HG02623 (cell line): ENCODE data around the gene APMAP.
"Not testable (repeated sequence)": the region's sequence is repeated elsewhere in the genome, so short reads cannot be mapped to it uniquely, and the experiment has no call there.

ENCODE experiments used
- ATAC-seq: cut with Tn5 transposase; IDR thresholded peaks from one replicate; pipeline ENCODE4 v1.9.1; 2021; ENCODE audit warnings: moderate library complexity; ENCODE audit not compliant: unreplicated experiment

The APMAP gene

DNA sequence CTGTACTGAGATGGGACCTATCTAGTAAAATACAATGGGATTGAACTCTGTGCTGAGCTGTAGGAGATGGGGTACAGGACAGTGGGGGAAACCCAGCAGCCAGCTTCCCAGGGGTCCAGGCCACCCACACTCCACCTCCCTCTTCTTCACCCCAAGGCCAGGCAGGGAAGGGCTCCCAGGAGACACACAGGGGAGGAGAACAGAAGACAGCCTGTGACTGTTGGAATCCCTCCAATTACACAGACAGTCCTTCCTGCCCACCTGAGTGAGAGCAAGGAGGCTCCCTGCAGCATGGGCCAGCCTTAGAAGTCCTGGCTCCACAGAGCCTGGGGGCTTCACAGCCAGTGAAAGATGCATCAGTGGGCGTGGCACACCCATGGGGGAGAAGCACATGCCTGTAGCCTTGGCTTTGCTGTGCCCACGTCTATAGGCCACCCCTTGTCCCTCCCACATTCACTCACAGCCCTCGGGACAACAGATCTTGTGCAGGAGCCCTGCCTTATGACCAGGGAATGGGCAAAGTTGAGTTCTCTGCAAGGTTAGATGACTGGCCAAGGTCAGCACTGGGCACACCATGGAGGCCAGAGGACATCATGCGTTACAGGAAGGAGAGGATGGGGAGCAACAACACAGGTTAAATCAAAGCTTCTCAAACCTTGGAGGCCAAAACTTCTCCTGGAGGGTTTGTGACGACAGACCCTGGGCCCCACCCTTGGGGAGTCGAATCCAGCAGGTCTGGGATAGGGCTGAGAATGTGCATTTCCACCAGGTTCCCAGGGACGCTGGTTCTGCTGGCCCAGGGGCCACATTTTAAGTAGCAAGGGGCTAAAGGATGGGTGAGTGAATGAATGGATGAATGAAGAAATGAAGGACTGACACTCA, 55.8 kb downstream of the APMAP start:
- no peak for ATAC-seq

- ATAC-seq = no peak
Measured at GRCh38 chr20:24935766-24936525, 56.6 kb downstream of the APMAP start.

GRCh38 chr20:24935140-24935539, 57.4 kb downstream of the APMAP start:
- ATAC-seq = no peak

- no peak for ATAC-seq
Measured at GRCh38 chr20:24934716-24935115, 57.8 kb downstream of the APMAP start.

DNA sequence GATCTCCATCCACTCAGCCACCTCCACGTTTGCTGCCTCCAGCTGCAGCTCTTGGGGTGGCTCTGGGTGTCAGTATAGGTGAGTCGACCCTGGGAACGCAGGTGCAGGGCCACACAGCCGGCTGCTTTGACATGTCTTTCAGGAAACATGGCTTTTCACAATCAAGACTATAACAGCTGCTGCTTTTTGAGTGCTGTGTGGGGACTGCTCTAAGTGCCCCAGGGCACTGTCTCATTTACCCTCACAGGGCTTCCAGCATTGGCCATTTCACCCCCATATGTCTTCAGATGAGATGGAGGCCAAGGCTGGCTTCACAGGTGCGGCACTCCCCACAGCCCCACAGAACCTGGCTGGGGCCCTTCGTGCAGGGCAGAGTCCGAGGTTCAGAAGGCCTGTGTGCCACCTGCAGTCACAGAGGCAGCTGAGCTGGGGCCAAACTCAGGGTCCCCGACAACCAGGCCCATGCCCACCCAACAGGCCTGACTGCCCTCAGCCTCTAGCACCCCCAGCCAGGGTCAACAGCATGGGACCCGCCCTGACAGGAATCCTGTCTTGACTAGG, 58.4 kb downstream of the APMAP start:
- ATAC-seq = no peak

DNA sequence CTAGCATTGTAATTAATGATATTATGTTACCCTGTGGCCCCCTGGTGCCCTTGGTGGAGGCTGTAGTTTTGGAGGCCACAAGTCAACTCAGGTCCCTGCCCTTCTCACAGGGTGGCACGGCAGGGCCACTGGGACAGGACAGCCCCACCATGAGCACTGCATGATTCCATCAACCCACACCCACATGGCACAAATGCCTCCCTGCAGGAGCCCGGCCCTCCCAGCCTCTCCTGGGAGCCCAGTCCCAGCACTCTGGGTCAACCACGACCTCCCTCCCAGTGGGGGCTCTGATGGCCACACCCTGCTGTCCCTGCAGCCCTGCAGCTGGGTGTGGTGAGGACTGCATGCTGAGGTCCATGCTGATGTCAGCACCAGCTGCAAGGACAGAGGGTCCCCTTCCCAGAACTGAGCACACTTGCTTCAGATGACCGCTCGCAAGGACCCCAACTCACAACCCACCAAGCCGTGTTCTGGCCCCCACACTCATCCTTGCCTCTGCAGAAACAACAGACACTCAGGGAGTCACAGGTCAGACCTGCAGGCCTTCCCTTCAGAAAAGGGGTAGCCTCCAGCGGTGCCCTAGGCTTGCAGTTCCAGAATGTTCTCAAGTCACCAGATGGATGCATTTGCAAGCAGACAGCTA, 59.2 kb downstream of the APMAP start:
- no peak for ATAC-seq

DNA sequence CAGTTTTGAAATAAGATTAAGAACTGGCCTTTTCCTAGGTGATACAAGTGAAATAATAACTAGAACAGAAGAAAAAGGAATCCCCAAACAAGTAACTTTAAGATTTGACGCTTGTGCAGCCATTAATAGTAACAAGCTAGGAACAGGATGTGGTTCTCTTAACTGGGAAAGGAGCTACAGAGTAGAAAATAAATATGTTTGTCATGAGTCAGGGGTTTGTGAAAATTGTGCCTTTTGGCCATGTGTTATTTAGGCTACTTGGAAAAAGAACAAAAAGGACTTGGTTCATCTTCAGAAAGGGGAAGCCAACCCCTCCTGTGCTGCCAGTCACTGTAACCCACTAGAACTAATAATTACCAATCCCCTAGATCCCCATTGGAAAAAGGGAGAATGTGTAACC, 60.7 kb downstream of the APMAP start:
- not testable (repeated sequence) for ATAC-seq

DNA sequence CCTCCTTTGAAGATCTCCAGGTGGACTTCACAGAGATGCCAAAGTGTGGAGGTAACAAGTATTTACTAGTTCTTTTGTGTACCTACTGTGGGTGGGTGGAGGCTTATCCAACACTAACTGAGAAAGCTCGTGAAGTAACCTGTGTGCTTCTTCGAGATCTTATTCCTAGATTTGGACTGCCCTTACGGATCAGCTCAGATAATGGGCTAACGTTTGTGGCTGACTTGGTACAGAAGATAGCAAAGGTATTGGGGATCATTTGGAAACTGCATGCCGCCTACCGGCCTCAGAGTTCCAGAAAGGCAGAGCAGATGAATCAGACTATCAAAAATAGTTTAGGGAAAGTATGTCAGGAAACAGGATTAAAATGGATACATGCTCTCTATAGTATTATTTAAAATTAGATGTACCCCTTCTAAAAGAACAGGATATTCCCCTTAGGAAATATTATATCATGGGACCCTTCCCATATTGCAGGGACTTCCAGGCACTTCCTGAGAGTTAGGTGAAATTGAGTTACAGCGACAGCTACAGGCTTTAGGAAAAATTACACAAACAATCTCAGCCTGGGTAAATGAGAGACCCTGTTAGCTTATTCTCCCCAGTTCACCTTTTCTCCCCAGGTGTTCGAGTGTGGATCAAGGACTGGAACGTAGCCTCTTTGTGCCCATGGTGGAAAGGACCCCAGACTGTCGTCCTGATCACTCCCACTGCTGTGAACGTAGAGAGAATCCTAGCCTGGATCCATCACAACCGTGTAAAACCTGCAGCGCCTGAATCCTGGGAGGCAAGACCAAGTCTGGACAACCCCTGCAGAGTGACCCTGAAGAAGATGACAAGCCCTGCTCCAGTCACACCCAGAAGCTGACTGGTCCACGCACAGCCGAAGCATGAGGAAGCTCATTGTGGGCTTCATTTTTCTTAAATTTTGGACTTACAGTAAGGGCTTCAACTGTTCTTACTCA, 61.5 kb downstream of the APMAP start:
- not testable (repeated sequence) for ATAC-seq

- not testable (repeated sequence) for ATAC-seq
Measured at GRCh38 chr20:24929867-24930723, 62.5 kb downstream of the APMAP start.

DNA sequence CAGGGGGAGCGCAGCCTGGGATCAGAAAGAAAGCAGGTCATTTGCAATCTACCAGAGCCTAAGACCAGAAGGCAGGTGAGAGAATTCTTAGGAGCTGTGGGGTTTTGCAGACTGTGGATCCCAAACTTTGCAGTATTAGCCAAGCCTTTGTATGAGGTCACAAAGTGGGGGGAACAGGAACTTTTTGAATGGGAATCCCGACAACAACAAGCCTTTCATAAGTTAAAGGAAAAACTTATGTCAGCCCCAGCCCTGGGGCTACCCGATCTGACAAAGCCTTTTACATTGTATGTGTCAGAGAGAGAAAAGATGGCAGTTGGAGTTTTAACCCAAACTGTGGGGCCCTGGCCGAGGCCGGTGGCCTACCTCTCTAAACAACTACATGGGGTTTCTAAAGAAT, 63.3 kb downstream of the APMAP start:
- ATAC-seq = not testable (repeated sequence)

DNA sequence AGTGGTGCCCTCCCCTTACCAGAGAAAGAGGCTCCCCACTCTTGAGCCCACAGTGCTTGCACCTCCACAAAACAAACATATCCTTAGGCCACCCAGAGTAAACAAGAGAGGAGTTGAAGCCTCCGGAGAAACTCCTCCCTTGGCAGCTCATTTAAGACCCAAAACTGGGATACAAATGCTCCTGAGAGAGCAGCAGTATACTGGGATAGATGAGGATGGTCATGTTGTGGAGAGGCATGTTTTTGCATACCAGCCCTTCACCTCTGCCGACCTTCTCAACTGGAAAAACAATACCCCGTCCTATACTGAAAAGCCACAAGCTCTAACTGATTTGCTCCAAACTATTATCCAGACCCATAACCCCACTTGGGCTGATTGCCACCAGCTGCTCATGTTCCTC, 71.8 kb downstream of the APMAP start:
- not testable (repeated sequence) for ATAC-seq

- not testable (repeated sequence) for ATAC-seq
Measured at GRCh38 chr20:24919665-24920064, 72.9 kb downstream of the APMAP start.

GRCh38 chr20:24918579-24919566, 73.7 kb downstream of the APMAP start:
- ATAC-seq = no peak

- ATAC-seq = no peak
Measured at GRCh38 chr20:24917797-24918578, 74.6 kb downstream of the APMAP start.

GRCh38 chr20:24917056-24917455, 75.5 kb downstream of the APMAP start:
- ATAC-seq = no peak

DNA sequence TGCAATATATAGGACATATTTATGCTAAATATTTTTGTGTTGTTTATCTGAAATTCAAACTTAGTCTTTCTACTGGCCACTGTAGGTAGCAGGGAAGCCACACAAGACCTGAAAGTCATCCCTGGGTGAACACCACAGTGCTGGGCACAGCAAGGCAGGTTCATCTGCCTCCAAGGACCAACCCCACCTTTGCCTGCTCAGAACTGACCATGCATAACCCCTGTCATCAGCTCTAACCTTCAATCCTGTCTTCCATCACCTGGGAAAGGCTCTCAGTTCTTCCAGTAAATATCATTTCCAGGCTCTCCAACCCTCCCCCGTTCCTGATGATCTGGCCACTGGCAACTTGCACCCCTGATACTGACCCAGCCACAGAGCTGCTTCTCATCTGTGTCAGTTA, 76.1 kb downstream of the APMAP start:
- no peak for ATAC-seq

GRCh38 chr20:24915892-24916291, 76.7 kb downstream of the APMAP start:
- no peak for ATAC-seq
